Upper lobe of left lung (tissue), 6 donors: ENCODE data around the gene KCTD1. TPM values are rescaled to one million over a fixed set of nuclear protein-coding genes. Genes with fewer than 3 reads are reported as not detected.

Experiments
- ATAC-seq, 2 donors: fragments of 200-7000 bp; cut with Tn5 transposase; one replicate each; pipeline ENCODE4 v1.9.1; 2022; ENCODE audit warnings: mild to moderate bottlenecking in 2 of 2, moderate library complexity in 2 of 2; ENCODE audit not compliant: low FRiP score in 2 of 2
- DNase-seq, 2 donors: peaks; one replicate each; pipeline ENCODE4 v3.0.0-alpha.2; 2019 to 2020
- H3K27ac ChIP-seq, 4 donors: fragments of 200-600 bp; sonication (generic); one replicate each; pipeline ENCODE4 v1.5.1; 2016 to 2019
- H3K27me3 ChIP-seq, 4 donors: fragments of 200-600 bp; sonication (generic); one replicate each; pipeline ENCODE4 v1.5.1; 2017 to 2019
- H3K36me3 ChIP-seq, 4 donors: fragments of 200-600 bp; sonication (generic); one replicate each; pipeline ENCODE4 v1.5.1; 2016 to 2019
- H3K4me1 ChIP-seq, 4 donors: fragments of 200-600 bp; sonication (generic); one replicate each; pipeline ENCODE4 v1.5.1; 2018 to 2019
- H3K4me3 ChIP-seq, 4 donors: fragments of 200-600 bp; sonication (generic); one replicate each; pipeline ENCODE4 v1.5.1; 2017 to 2019; ENCODE audit warnings: mild to moderate bottlenecking in 2 of 4, moderate library complexity in 1 of 4
- H3K9me3 ChIP-seq, 4 donors: fragments of 200-600 bp; sonication (generic); one replicate each; pipeline ENCODE4 v1.5.1; 2018 to 2019
- EP300 ChIP-seq, 4 donors: sonication (generic); formaldehyde crosslinking; IDR thresholded peaks; one replicate each; pipeline ENCODE4 v1.5.1; 2017; ENCODE audit warnings: antibody characterized with exemption in 4 of 4, control low read depth in 2 of 4
- POLR2A ChIP-seq, 4 donors: fragments of 450-650 bp; IDR thresholded peaks; one replicate each; pipeline ENCODE4 v1.5.1; 2016 to 2017; ENCODE audit warnings: antibody characterized with exemption in 4 of 4, mild to moderate bottlenecking in 2 of 4
- POLR2AphosphoS5 ChIP-seq, 2 donors: sonication (generic); formaldehyde crosslinking; IDR thresholded peaks; one replicate each; pipeline ENCODE4 v1.5.1; 2017; ENCODE audit warnings: antibody characterized with exemption in 2 of 2
- WGBS, 2 donors: methylation state at CpG; one replicate each; pipeline ENCODE4 v1.1.5; 2017 to 2018; 5-methylcytosine and 5-hydroxymethylcytosine counted together
- total RNA-seq, 6 donors: library from RNA; depleted of rRNA in 4 of 6; stranded (reverse); fragments of >200 nt in 4 of 6; gene quantifications; one replicate each; pipeline versions ENCODE4 v1.1.0 to v1.2.1, GENCODE V29; 2016 to 2021
- TF ChIP-seq, protein P1 (sequence below), 6 experiments: fragments of 450-650 bp in 4 of 6; fragments of 200-600 bp in 2 of 6; sonication (generic) in 2 of 6; IDR thresholded peaks; one replicate each; pipeline ENCODE4 v1.5.1; 2016 to 2019; ENCODE audit warnings: antibody characterized with exemption in 6 of 6
- donor health status: DM: no; HTN: no; CAD: no; lungs with moderate emphysema.
- donor health status: DM: no; HTN: yes; CAD: no; lungs with severe emphysema.

Gene KCTD1
- total RNA-seq, 6 donors from 2014 or later = 5.8 to 22.3 (median 14.1) TPM

DNA sequence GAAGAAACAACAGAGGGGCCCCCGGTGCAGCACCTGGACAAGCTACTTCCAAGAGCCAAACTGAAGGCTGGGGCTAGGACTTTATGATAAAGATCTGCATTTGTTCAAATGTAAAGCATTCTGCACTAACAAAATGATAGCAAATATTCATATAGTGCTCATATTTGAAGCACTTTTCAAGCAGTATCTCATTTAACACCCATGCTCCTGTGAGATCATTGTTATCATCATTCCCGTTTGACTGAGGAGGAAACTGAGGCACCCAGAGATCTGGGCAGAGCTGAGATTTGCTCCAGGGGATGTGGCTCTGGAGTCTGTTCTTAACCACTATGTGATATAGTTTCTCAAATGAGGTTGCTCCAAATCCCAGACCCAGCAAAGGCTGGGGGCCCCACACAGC, 9.8 kb downstream of the KCTD1 start:
- Histone ChIP-seq H3K4me3 (no peak overlapping the region), H3K9me3 (no peaks in the 10 kb centered on the region), H3K4me1 (no peaks in the 10 kb centered on the region), H3K27me3 (no peaks in the 10 kb centered on the region), H3K27ac (no peak overlapping the region), H3K36me3 (no peaks in the 10 kb centered on the region)
- TF ChIP-seq POLR2A (IDR thresholded peaks at IDR 0.05) (no peak), EP300 (IDR thresholded peaks at IDR 0.05) (no peak), POLR2AphosphoS5 (IDR thresholded peaks at IDR 0.05) (no peak)
- TF ChIP-seq, protein P1, sequence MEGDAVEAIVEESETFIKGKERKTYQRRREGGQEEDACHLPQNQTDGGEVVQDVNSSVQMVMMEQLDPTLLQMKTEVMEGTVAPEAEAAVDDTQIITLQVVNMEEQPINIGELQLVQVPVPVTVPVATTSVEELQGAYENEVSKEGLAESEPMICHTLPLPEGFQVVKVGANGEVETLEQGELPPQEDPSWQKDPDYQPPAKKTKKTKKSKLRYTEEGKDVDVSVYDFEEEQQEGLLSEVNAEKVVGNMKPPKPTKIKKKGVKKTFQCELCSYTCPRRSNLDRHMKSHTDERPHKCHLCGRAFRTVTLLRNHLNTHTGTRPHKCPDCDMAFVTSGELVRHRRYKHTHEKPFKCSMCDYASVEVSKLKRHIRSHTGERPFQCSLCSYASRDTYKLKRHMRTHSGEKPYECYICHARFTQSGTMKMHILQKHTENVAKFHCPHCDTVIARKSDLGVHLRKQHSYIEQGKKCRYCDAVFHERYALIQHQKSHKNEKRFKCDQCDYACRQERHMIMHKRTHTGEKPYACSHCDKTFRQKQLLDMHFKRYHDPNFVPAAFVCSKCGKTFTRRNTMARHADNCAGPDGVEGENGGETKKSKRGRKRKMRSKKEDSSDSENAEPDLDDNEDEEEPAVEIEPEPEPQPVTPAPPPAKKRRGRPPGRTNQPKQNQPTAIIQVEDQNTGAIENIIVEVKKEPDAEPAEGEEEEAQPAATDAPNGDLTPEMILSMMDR (IDR thresholded peaks at IDR 0.05) = no peak
- 88 to 90% methylated on average over 2 of the region's 2 CpGs for WGBS, 2 donors
- DNase-seq (no peak), ATAC-seq (no peak)

DNA sequence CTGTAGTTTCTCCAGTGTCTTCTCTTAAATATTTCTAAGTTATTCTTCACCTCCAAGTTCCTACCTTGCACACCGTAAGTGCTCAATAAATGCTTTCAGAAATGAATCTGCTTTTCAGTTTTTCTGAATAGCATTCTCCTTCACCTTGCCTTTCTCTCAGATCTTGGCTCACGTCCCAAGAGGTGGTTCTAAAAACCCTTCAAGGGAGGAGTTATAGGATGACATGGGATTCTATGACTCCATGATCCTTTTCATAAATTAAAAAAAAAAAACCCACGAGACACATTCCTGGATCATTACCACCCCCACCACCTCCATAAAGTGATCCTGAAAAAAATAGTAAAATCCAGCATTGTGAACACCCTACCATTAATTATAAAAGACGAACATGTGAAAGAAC, 11.7 kb downstream of the KCTD1 start:
- H3K27me3 ChIP-seq = no peaks in the 10 kb centered on the region
- no peaks in the 10 kb centered on the region for H3K9me3 ChIP-seq
- TF ChIP-seq EP300 (IDR thresholded peaks at IDR 0.05) = no peak
- WGBS, 2 donors = 89 to 93% methylated on average over 4 of the region's 4 CpGs
- no peaks in the 10 kb centered on the region for H3K36me3 ChIP-seq
- no peak overlapping the region for H3K4me3 ChIP-seq
- ATAC-seq (no peak), DNase-seq (no peak)
- H3K4me1 ChIP-seq = no peaks in the 10 kb centered on the region
- no peak overlapping the region for H3K27ac ChIP-seq

DNA sequence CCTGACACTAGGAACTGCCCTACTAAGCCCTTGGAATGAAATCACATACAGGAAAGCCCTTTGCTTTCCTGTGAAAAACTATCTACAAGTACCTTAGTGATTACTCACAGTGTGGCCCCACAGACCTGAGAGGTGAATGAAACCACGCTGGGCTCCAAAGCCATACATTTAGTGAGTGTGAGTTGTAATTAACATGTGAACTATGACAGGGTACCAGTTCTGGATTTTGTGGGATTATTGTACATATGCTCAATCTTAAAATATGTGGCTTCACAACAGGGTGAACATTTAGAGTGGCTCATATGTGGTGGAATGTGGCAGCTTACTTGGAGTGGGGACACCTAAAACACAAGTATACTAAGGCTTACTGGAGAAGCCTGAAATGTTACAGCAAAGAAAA, 12.3 kb downstream of the KCTD1 start:
- no peaks in the 10 kb centered on the region for H3K4me1 ChIP-seq
- no peak overlapping the region for H3K4me3 ChIP-seq
- WGBS, 2 donors = 89 to 100% methylated on average over 1 of the region's 1 CpG
- TF ChIP-seq, protein P1 (IDR thresholded peaks at IDR 0.05) = no peak
- TF ChIP-seq EP300 (IDR thresholded peaks at IDR 0.05) (no peak), POLR2A (IDR thresholded peaks at IDR 0.05) (no peak), POLR2AphosphoS5 (IDR thresholded peaks at IDR 0.05) (no peak)
- no peaks in the 10 kb centered on the region for H3K36me3 ChIP-seq
- H3K27me3 ChIP-seq = no peaks in the 10 kb centered on the region
- DNase-seq (no peak), ATAC-seq (no peak)
- no peak overlapping the region for H3K27ac ChIP-seq
- no peaks in the 10 kb centered on the region for H3K9me3 ChIP-seq

DNA sequence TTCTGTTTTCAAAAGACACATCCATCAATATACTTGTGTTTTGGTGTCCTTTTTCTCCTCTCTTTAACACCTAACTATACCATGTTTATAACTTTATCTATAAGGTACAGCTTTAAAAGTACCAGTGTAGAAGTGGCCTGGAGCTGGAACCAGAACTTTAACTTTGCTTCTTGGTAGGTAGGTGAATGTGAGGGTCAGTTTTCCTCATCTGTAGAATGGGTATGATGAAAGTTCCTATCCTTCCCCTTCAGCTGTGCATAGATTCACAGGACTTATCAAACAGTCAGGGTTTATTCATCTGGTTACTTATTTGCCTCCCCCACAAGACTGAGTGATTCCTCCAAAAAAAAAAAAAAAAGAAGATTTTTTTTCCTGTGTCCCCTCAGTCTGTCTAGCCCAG, 12.7 kb downstream of the KCTD1 start:
- no peaks in the 10 kb centered on the region for H3K9me3 ChIP-seq
- H3K4me1 ChIP-seq = no peaks in the 10 kb centered on the region
- H3K27ac ChIP-seq = no peak overlapping the region
- TF ChIP-seq, protein P1 (IDR thresholded peaks at IDR 0.05) = no peak
- no peak for TF ChIP-seq EP300 (IDR thresholded peaks at IDR 0.05)
- no peak for TF ChIP-seq POLR2AphosphoS5 (IDR thresholded peaks at IDR 0.05)
- TF ChIP-seq POLR2A (IDR thresholded peaks at IDR 0.05) = no peak
- DNase-seq = no peak
- no peak for ATAC-seq
- no peaks in the 10 kb centered on the region for H3K36me3 ChIP-seq
- H3K4me3 ChIP-seq = no peak overlapping the region
- H3K27me3 ChIP-seq = no peaks in the 10 kb centered on the region

DNA sequence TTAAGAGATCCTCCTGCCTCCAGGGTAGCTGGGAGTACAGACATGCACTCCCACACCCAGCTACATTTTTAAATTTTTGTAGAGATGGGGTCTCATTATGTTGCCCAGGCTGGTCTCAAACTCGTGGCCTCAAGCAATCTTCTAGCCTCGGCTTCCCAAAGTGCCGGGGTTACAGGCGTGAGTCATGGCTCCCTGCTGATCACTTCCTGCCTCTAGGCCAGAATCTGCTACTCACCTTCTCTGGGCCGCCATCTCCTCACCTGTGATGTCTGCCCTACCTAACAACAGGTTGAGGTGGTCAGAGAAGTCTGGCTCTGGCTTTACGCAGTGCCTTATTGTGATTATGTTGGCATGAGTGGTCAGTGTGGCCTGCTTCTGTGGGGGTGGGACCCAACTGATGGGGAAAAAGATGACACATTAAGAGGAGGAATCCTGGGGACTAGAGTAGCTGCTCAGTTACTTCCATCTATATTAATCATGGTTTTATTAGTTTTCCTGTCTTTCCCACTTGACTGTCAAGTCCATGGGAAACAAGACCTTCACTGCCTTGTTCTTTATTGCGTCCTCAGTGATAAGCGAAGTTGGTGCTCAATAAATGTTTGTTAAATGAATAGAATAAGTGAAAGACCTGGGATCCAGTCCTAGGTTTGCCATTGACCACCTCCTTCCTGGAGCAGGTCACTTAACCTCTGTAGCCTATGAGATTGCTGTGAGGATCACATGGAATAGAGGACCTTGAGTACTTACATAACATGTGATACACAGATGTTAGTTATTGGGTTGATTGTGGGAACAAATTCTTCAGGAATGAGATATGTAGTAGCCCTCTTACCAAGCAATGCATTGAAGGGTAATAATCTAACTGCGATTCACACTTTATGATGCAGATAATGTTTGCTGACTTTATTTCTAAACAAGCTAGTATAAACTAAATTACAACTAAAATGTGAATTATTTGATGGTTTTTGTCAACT, 15.7 kb downstream of the KCTD1 start:
- Histone ChIP-seq H3K27ac (no peak overlapping the region), H3K36me3 (no peaks in the 10 kb centered on the region), H3K4me1 (no peaks in the 10 kb centered on the region), H3K4me3 (no peak overlapping the region), H3K9me3 (no peaks in the 10 kb centered on the region), H3K27me3 (no peaks in the 10 kb centered on the region)
- ATAC-seq = no peak
- TF ChIP-seq, protein P1 (IDR thresholded peaks at IDR 0.05) = no peak
- TF ChIP-seq POLR2AphosphoS5 (IDR thresholded peaks at IDR 0.05) = no peak
- no peak for TF ChIP-seq EP300 (IDR thresholded peaks at IDR 0.05)
- no peak for TF ChIP-seq POLR2A (IDR thresholded peaks at IDR 0.05)
- DNase-seq = no peak
- WGBS, 2 donors = 86 to 92% methylated on average over 9 of the region's 9 CpGs
